Stimulated activated CD8-positive, alpha-beta memory T cell treated with anti-CD3 and anti-CD28 coated beads, Interleukin-2, amount 100 ng/mL, for 48 hours (primary cell): Measurements from ENCODE around the gene TNFAIP3.

ENCODE experiments used
- DNase-seq, 2 donors: peaks; one replicate each; pipeline ENCODE4 v3.0.0-alpha.2; 2020; ENCODE audit warnings: low read depth in 2 of 2

Gene TNFAIP3

GRCh38 chr6:137864812-137865508, 2.1 kb upstream of the TNFAIP3 start:
- no peak for DNase-seq

- peak in 1 of 2 donors; percentile 74 for DNase-seq
Observed at GRCh38 chr6:137866200-137866913, 702 bp upstream of the TNFAIP3 start.

GRCh38 chr6:137867685-137868509, 838 bp downstream of the TNFAIP3 start:
- DNase-seq = no peak

- DNase-seq = no peak
Observed at GRCh38 chr6:137868721-137869548, 1.9 kb downstream of the TNFAIP3 start.

- DNase-seq = no peak
Observed at GRCh38 chr6:137869549-137870307, 2.7 kb downstream of the TNFAIP3 start.

- no peak for DNase-seq
Observed at GRCh38 chr6:137870308-137870644, 3.2 kb downstream of the TNFAIP3 start.

GRCh38 chr6:137870744-137871247, 3.7 kb downstream of the TNFAIP3 start:
- no peak for DNase-seq

- DNase-seq = no peak
Observed at GRCh38 chr6:137871291-137871690, 4.2 kb downstream of the TNFAIP3 start.

- no peak for DNase-seq
Observed at GRCh38 chr6:137871831-137872454, 4.9 kb downstream of the TNFAIP3 start.

GRCh38 chr6:137872581-137873115, 5.6 kb downstream of the TNFAIP3 start:
- no peak for DNase-seq

GRCh38 chr6:137873273-137873762, 6.3 kb downstream of the TNFAIP3 start:
- DNase-seq = peak; percentile 61 to 73

GRCh38 chr6:137874204-137875057, 7.4 kb downstream of the TNFAIP3 start:
- DNase-seq = no peak

- DNase-seq = no peak
Observed at GRCh38 chr6:137875058-137875520, 8.0 kb downstream of the TNFAIP3 start.

GRCh38 chr6:137875606-137876005, 8.5 kb downstream of the TNFAIP3 start:
- DNase-seq = no peak

GRCh38 chr6:137876547-137876946, 9.5 kb downstream of the TNFAIP3 start:
- no peak for DNase-seq

- no peak for DNase-seq
Observed at GRCh38 chr6:137877113-137877512, 10.1 kb downstream of the TNFAIP3 start.

GRCh38 chr6:137877606-137878005, 10.5 kb downstream of the TNFAIP3 start:
- no peak for DNase-seq

GRCh38 chr6:137878029-137878428, 11.0 kb downstream of the TNFAIP3 start:
- no peak for DNase-seq
